ES-I3 (cell line): Measurements from ENCODE around the gene SYT2.
"Not testable (repeated sequence)": the region's sequence is repeated elsewhere in the genome, so short reads cannot be mapped to it uniquely, and the experiment has no call there.

Source experiments
- H3K36me3 ChIP-seq: 2 replicates; pipeline ENCODE4 v1.6.1; 2013; ENCODE audit warnings: mild to moderate bottlenecking, low read length, control low read depth, moderate library complexity; ENCODE audit not compliant: insufficient read depth
- H3K4me1 ChIP-seq: 2 replicates; pipeline ENCODE4 v1.6.1; 2013; ENCODE audit warnings: mild to moderate bottlenecking, control low read depth, low read length; ENCODE audit not compliant: insufficient read depth
- H3K9ac ChIP-seq: 2 replicates; pipeline ENCODE4 v1.6.1; 2013; ENCODE audit warnings: low read depth, mild to moderate bottlenecking, low read length, moderate library complexity
- H3K9me3 ChIP-seq: 2 replicates; pipeline ENCODE4 v1.6.1; 2013; ENCODE audit warnings: mild to moderate bottlenecking, low read length, moderate library complexity; ENCODE audit not compliant: control insufficient read depth, insufficient read depth

The SYT2 gene

DNA sequence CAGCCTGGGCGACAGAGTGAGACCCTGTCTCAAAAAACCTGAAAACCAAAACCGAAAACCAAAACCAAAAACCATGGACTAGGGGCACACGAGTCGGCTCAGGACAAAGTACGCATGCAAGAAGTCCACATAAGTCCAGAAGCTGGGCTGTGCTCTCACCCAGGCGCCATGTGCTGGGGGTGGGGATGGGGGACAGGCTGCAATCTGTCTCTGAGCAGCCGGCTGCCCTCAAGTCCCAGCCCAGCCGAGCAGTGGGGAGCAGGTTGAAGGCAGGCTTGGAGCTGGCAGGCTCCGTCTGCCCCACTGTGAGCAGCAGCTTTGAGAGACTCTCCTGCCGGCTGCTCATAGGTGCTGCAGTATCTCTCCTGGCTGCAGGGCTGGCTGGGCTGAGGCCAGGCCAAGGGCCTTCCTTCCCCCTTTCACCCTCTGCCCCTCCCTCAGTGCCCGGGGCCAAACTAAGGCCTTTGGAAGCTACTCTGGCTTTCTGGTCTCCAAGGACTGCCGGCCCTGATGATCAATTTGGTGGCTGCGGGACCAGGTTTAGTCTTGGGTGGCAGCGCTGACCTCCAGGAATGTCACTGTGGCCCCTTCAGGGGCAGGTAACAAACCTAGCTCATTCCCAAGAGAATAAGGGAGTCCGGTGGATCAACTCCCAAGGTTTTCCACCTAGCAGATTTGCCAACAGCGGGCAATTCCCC, 72.8 kb downstream of the SYT2 start:
- not testable (repeated sequence) for H3K9me3 ChIP-seq, H3K36me3 ChIP-seq, H3K9ac ChIP-seq
- peaks cover 17% of the 10 kb centered on the region for H3K4me1 ChIP-seq

DNA sequence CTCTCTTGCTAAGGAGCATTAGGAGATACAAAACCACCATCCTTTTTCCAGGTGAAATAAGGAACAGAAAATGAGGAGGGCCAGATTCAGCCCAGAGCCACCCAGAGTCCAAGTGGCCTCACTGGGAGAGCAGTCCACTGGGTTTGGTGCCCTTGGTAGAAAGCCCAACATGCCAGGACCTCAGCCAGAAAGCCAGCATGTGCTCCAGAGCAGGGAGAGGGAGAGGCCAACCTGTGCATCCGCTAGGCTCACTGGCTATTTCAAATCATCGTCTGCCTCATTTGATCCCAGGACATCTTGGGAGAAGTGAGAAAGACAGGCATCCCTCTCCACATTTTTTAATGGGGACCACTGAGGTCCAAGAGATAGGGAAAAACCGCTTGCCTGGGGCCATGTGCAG, 74.1 kb downstream of the SYT2 start:
- H3K9me3 ChIP-seq, H3K36me3 ChIP-seq, H3K9ac ChIP-seq: not testable (repeated sequence)
- peaks cover 17% of the 10 kb centered on the region for H3K4me1 ChIP-seq

DNA sequence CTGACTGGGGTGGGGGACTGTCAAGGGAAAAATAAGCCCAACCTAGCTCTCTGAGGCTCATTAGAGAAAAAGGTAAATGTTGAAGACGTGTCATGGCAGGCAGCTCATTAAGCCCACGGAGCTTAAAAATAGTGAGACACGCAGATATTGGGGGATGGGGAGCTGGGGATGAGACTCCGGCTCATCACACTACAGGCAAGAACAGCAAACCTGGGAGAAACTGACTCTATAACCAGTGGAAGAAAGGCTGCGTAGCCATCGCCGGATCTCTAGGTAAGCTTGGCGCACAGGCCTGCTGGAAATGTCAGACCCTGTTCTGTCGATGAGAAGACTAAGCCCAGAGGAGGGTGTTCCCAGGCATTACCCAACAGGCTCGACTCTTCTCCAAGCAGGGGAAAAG, 78.0 kb downstream of the SYT2 start:
- H3K36me3 ChIP-seq, result no peaks in the 10 kb centered on the region
- H3K9me3 ChIP-seq, result no peaks in the 10 kb centered on the region
- no peak overlapping the region for H3K9ac ChIP-seq
- H3K4me1 ChIP-seq, result no peaks in the 10 kb centered on the region; the same call in 1 of the 2 replicates

DNA sequence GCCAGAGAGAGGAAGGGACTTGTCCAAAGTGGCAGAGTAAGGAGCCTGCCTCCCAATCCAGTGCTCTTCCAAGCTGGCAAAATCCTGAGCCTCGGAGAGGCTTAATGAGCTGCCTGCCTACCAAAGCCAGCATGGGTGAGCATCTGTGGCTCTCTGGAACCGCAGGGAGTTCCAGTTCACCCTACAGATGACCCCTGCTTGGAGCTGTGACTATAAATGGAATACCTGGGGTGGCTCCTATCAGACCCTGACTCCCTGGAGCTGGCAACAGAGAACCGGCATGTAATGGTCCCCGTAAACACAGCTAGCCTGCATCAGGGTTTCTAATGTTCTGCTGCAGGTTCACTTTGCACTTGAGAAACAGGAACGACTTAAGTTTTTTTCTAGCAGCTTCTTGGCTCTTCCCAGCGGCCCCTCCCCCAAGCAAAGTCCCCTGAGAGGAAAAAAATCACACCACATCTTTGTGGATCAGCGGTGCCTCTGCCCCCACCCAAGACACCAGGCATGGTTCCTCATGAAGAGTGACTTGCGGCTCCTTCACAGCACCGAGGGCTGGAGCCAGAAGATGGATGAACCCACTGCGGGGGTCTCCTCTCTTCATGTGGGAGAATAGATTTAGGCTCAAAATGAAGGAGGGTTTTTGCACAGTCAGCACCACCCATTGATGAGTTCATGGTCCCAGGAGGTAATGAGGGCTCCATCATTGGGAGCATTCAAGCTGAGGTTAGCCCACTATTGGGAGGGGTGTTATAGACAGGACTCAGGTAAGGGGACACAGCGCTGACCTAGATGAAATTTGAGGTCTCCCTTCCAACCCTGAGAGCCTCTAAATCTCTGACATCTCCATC, 79.0 kb downstream of the SYT2 start:
- H3K36me3 ChIP-seq, result no peaks in the 10 kb centered on the region

DNA sequence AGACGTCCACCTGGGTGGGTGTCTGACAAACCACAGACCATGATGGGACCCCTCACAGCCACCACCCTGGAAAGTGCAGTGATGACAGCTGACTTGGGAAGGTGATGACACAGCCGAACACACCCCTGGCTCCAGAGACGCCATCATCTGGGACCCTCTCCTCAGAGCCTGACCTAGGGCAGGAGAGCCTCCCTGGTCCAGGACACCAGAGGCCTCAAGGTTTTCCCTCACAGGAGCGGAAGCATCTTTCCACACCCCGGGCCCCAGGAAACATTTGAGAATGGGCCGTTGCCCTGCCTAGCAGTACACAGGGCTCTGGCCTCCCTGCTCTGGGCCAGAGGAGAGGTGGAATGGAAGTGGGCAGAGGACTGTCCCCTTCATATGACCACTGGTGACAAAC, 79.7 kb downstream of the SYT2 start:
- Histone ChIP-seq H3K36me3 (no peaks in the 10 kb centered on the region), H3K9me3 (no peaks in the 10 kb centered on the region), H3K4me1 (no peaks in the 10 kb centered on the region; the same call in 1 of the 2 replicates), H3K9ac (no peak overlapping the region)

More for the DNA sequence above, 79.0 kb downstream of the SYT2 start:
- no peaks in the 10 kb centered on the region; the same call in 1 of the 2 replicates for H3K4me1 ChIP-seq
- H3K9ac ChIP-seq, result no peak overlapping the region
- H3K9me3 ChIP-seq, result no peaks in the 10 kb centered on the region

DNA sequence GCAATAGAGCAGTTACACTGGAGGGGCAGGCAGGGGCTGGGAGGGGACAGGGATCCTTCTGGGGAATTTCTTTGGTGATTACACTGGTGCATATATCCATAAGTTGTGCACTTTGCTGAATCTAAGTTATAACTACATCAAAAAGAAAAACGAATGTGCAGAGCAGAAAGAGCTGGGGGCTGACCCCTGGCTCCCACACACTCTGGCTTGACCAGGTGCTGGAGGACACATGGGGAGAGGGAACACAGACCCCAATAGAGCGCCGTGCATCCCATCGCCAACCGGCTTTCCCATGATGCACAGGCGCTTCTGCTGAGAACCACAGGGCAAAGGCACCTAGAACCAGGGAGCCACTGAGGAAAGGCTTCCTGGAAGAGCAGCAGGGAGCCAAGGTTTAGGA, 80.2 kb downstream of the SYT2 start:
- H3K9me3 ChIP-seq, H3K4me1 ChIP-seq: not testable (repeated sequence)

DNA sequence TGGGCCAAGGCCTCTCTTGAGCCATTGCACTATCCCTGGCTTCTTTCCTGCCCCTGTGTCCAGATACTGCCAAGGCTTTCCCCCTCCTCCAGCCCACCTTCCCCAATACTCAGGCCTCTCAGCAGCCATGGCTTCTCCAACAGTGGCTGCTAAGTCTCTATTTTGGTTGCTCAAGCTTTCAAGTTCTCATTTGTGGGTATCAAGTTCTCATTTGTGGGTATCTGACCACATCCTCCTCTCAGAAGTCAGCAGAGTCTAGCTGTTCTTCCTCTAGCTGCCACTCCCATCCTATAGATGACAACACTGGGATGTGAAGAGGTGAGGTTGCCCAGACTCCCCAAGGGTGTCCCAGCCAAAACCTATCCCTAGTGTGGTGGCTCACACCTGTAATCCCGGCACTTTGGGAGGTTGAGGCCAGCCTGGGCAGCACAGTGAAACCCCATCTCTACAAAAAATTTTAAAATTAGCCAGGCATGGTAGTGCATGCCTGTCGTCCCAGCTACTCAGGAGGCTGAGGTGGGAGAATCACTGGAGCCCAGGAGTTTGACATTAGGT, 80.9 kb downstream of the SYT2 start:
- H3K36me3 ChIP-seq, H3K9ac ChIP-seq, H3K4me1 ChIP-seq, H3K9me3 ChIP-seq: not testable (repeated sequence)

More for the DNA sequence above, 80.2 kb downstream of the SYT2 start:
- not testable (repeated sequence) for H3K36me3 ChIP-seq, H3K9ac ChIP-seq

DNA sequence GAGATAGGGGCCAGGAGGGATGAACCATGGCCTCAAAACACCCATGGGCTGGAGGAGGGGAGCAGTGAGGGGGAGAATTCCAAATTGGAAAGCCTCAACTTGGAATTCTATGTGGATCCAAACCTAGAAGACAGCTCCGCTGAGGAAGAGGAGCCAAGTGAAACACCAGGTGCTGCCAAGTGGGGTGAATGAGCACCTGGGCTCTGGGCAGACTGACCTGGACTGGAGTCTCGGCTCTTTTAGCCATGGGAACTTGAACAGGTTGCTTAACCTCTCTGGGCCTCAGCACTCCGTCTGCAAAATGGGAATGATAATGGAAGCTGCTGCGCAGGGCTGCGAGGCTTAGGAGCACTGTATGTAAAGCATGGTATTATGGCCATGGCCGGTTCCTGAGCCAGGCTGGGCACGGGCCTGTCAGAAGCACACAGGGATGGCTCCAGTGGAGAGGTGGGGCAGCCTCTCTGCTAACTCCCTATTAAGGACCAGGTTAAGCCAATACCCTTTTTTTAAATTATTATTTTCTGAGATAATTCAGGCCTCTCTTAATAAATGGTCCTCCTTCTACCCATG, 81.5 kb downstream of the SYT2 start:
- no peaks in the 10 kb centered on the region for H3K9me3 ChIP-seq
- H3K9ac ChIP-seq, result no peak overlapping the region
- H3K36me3 ChIP-seq, result no peaks in the 10 kb centered on the region
- H3K4me1 ChIP-seq, result no peaks in the 10 kb centered on the region; the same call in 1 of the 2 replicates

DNA sequence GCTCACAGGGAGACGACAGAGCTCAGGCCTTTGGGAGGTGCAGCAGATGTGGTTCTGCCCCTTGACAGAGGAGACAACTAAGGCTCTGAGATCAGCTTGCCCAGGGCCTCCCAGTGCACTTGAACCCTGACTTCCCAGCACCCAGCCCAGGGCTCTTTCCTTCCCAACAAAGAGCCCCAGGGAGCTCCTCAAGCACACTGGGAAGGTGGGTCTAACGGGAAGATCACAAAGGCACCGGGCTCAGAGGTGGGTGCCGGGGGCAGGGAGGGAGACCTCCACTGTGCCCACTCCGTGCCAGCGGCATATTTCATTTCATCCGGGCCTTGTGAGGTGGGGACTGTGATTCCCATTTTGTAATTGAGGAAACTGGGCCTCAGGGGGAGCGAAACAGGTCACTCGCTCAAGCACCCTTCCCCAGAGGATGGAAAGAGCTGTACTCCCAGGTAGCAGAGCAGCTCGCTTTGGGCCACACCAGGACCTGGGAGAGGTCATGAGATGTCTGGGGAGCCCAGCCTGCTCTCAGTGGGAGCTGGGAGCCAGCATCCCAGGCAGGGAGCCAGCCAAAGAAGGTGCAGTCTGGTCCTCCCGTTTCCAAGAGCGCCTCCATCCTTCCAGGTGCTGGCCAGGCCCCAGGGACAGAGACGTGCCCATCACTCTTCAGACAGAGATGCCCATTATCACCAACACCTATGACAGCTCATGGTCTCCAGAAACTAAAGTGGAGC, 82.3 kb downstream of the SYT2 start:
- Histone ChIP-seq H3K36me3 (no peaks in the 10 kb centered on the region), H3K9ac (no peak overlapping the region), H3K9me3 (no peaks in the 10 kb centered on the region), H3K4me1 (peaks cover 1% of the 10 kb centered on the region)

DNA sequence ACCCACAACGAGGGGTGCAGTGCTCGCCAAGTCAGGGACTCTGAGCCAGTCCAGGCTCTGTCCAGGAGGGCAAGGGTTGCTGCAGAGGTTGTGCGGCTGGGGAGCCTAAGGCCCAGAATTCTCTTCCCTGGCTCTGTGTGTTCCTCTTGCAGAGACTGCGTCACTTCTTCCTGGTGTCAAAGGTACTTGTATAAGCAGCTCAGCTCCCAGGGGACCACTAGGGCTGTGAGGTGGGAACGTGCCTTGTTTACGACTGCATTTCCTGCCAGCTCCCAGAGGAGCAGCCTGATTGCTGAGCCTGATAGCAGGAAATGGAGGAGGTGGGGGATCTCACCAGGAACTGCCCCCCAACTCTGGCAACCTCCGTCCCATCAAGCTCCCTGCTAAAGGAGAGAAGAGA, 83.2 kb downstream of the SYT2 start:
- not testable (repeated sequence) for H3K9ac ChIP-seq, H3K36me3 ChIP-seq, H3K9me3 ChIP-seq, H3K4me1 ChIP-seq

DNA sequence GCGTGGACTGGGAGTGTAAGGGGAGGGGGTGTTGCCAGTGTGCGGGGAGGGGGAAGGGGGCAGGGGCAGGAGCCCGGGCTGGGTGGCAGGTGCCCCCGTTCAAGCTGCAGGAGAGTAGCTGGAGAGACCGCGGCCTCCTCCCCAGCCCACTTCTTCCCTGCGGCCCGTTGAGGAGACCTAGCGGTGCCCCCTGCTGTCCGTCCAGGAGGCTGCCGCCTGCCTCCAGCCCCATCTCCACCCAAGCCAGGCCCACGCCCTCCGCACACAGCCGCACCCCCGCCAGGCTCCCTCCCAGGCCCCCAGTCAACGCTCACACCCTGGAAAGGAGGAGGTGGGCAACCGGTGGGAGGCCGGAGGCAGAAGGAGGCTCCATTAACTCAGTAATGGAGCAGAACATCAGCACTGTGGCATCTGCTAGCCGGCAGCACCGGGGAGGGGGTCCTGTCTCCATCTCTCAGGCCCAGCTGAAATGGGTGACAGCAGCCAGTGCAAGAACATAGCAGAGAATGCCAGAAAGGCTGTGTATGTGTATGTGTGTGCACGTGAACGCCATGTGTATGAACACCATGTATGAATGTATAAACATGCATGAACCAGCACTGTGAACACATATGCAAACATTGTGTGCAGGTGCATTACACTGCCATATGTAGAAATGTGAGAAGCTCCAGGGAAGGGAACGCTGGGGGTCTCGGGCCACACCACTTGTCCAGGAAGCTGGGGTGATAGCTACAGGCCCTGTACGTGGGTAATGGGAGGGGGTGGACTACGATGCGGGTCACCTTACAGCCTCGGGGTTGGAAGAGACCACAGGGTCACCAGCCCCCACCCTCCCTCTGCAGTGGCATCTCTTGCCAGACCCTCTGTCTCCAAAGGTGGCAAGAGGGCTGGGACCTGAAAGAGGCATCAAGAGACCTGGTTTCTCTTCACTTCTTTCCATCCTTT, 84.6 kb downstream of the SYT2 start:
- H3K9me3 ChIP-seq, result no peaks in the 10 kb centered on the region
- peaks cover 4% of the 10 kb centered on the region for H3K4me1 ChIP-seq
- H3K36me3 ChIP-seq, result no peaks in the 10 kb centered on the region
- no peak overlapping the region for H3K9ac ChIP-seq

DNA sequence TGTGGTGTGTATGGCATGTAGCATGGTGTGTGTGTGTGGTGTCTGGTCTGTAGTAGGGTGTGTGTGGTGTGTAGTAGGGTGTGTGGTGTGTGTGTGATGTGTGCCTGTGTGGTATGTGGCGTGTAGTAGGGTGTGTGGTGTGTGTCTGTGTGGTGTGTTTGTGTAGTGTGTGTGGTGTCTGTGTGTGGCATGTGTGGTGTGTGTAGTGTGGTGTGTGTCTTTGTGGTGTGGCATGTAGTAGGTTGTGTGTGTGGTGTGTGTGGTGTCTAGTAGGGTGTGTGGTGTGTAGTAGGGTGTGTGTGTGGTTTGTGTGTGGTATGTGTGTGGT, 85.5 kb downstream of the SYT2 start:
- Histone ChIP-seq H3K9me3 (no peaks in the 10 kb centered on the region), H3K4me1 (peaks cover 4% of the 10 kb centered on the region), H3K36me3 (no peaks in the 10 kb centered on the region), H3K9ac (no peak overlapping the region)

DNA sequence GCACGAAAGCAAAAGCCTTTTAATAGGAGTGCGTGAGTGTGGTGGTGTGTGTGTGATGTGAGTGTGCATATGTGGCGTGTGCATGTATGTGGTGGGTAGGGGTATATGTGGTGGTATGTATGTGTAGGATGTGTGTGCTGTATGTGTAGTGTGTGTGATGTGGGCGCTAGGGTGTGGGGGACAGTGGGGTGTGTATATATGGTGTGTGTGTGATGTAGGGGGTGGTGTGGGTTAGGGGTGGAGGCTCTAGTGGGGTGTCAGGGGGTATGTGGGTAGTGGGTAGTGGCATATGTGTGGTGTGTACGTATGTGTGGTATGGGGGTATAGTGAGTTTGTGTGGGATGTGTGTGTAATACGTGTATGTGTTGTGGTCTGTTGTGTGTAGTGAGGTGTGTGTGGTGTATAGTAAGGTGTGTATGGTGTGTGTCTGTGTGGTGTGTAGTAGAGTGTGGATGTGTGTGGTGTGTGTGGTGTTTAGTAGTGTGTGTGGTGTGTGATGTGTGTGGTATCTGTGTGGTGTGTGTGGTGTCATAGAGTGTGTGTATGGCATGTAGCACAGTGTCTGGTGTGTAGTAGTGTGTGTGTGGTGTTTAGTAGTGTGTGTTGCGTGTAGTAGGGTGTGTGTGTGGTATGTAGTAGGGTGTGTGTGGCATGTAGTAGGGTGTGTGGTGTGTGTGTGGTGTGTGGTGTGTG, 86.0 kb downstream of the SYT2 start:
- peaks cover 4% of the 10 kb centered on the region for H3K4me1 ChIP-seq
- no peaks in the 10 kb centered on the region for H3K9me3 ChIP-seq
- no peak overlapping the region for H3K9ac ChIP-seq
- no peaks in the 10 kb centered on the region for H3K36me3 ChIP-seq
